Mesodermal cell (in vitro differentiated cells): ENCODE measurements around the gene PADI1.

Experiments
- H3K27ac ChIP-seq: 2 replicates; pipeline ENCODE4 v1.7.0; 2013; ENCODE audit warnings: mild to moderate bottlenecking, low read depth, low read length, moderate library complexity; ENCODE audit not compliant: severe bottlenecking
- H3K36me3 ChIP-seq: 2 replicates; pipeline ENCODE4 v1.7.1; 2013; ENCODE audit warnings: mild to moderate bottlenecking, low read length, moderate library complexity; ENCODE audit not compliant: control insufficient read depth, insufficient read depth
- H3K4me1 ChIP-seq: one replicate; pipeline ENCODE4 v1.7.1; 2013; ENCODE audit warnings: mild to moderate bottlenecking, low read length; ENCODE audit not compliant: insufficient read depth, control insufficient read depth, poor library complexity, severe bottlenecking
- H3K4me3 ChIP-seq: 2 replicates; pipeline ENCODE4 v1.7.0; 2013; ENCODE audit warnings: low read length, control low read depth, mild to moderate bottlenecking; ENCODE audit not compliant: insufficient read depth, poor library complexity, severe bottlenecking; ENCODE audit errors: extremely low read depth
- H3K9me3 ChIP-seq: 2 replicates; pipeline ENCODE4 v1.7.1; 2013; ENCODE audit warnings: mild to moderate bottlenecking, low read length, moderate library complexity; ENCODE audit not compliant: control insufficient read depth
- WGBS, 2 experiments: methylation state at CpG; one replicate each; pipeline ENCODE4 v1.1.5; 2013; ENCODE audit warnings: missing lambda C conversion rate in 2 of 2; ENCODE audit not compliant: insufficient coverage in 2 of 2; 5-methylcytosine and 5-hydroxymethylcytosine counted together

The PADI1 gene

GRCh38 chr1:17200246-17200645 is 4.7 kb upstream of the PADI1 start:
- 90% methylated on average over 3 of the region's 8 CpGs; no CpG with 5 or more reads in 1 of the 2 experiments for WGBS, 2 experiments
- Histone ChIP-seq H3K4me1 (peaks cover 27% of the 10 kb centered on the region), H3K27ac (peak overlapping the region; percentile 78), H3K4me3 (no peak overlapping the region), H3K36me3 (no peaks in the 10 kb centered on the region), H3K9me3 (no peaks in the 10 kb centered on the region)

DNA sequence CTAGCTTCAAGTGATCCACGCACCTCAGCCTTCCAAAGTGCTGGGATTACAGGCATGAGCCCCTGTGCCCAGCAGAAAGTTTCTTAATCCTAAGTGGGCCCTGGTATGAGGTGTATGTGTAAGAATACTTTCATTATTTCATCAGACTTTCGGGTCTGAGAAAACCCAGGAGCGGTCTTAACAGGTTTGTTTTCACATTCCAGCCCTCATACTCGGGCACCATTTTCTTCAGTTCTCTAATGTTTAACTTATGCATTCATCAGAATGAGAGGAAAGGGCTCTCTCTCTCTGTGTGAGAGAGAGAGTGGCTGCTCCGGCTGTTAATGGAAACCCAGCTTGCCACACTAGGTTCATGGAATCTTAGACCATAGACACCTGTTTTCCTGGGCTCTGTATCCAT is 4.2 kb upstream of the PADI1 start:
- no peaks in the 10 kb centered on the region for H3K9me3 ChIP-seq
- H3K4me1 ChIP-seq: peaks cover 27% of the 10 kb centered on the region
- H3K36me3 ChIP-seq: no peaks in the 10 kb centered on the region
- H3K27ac ChIP-seq: peak overlapping the region; percentile 78
- 83% methylated on average over 1 of the region's 5 CpGs; no CpG with 5 or more reads in 1 of the 2 experiments for WGBS, 2 experiments
- no peak overlapping the region for H3K4me3 ChIP-seq

DNA sequence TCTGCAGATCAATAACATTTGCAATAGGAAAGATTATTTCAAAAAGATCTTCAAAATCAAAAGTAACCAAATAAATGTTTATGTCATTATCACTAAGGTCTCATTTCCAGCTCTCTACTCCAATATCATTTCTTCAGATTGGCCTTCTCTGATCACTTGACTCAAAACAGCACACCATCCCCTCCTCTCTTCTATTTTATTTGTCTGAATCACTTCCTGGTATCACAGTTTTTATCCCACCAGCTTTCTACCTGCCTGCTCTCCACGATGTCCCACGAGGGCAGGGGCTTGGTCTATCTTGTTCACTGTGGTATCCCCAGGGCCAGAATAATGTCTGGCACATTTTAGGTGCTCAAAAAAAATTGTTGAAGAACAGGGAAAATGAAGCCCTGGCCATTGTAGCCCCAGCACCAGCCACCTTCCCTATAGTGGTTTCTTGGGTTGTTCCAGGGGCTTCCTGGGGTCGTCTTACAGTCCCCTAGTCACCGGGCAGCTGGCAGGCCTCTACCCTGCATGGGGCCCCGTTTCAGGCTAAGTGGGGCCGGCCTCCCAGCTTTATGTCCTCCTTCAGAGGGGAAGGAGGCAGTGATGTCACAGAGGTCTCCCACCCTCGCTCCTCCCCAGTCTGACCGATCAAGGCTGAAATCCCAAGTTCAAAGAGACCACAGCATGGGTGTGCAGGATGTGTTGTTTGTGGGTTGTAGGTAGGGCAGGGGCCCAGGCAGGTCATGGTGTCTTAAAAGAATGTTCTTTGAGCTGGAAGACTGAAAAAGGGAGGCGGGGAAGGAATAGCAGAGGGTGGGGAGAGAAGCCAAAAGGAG is 3.5 kb upstream of the PADI1 start:
- Histone ChIP-seq H3K4me1 (peaks cover 32% of the 10 kb centered on the region), H3K36me3 (no peaks in the 10 kb centered on the region), H3K27ac (no peak overlapping the region), H3K4me3 (no peak overlapping the region), H3K9me3 (no peaks in the 10 kb centered on the region)
- 63 to 79% methylated on average over 6 to 8 of the region's 9 CpGs for WGBS, 2 experiments

GRCh38 chr1:17205652-17206051 is 724 bp downstream of the PADI1 start:
- Histone ChIP-seq H3K4me1 (peaks cover 49% of the 10 kb centered on the region), H3K9me3 (no peaks in the 10 kb centered on the region), H3K27ac (no peak overlapping the region), H3K36me3 (no peaks in the 10 kb centered on the region), H3K4me3 (no peak overlapping the region)
- 92 to 100% methylated on average over 6 to 7 of the region's 7 CpGs for WGBS, 2 experiments

- no peak overlapping the region for H3K4me3 ChIP-seq
- H3K4me1 ChIP-seq: peaks cover 51% of the 10 kb centered on the region
- H3K27ac ChIP-seq: no peak overlapping the region
- 68 to 69% methylated on average over 3 to 4 of the region's 4 CpGs for WGBS, 2 experiments
- H3K36me3 ChIP-seq: no peaks in the 10 kb centered on the region
- H3K9me3 ChIP-seq: no peaks in the 10 kb centered on the region
Observed at GRCh38 chr1:17206196-17206595, 1.3 kb downstream of the PADI1 start.

DNA sequence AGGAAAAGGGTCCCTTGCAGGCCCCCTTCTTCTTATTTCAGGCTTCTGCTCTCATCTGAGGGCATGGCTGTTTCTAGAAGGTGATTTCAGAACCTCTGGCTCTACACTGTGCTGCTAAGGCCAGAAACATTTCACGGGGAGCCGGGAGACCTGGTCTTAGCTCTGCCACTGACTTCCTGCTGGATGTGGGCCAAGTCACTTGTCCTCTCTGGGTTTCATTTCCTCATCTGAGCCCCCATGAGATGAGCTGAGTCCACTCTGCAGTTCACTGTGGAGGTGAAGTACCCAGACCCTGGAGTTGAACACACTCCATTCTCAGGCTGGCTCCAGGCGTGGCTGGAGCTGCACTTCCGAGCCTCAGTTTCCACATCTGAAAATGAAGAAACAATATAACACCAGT is 2.1 kb downstream of the PADI1 start:
- 92 to 96% methylated on average over 2 to 3 of the region's 4 CpGs for WGBS, 2 experiments
- no peak overlapping the region for H3K27ac ChIP-seq
- H3K9me3 ChIP-seq: no peaks in the 10 kb centered on the region
- no peak overlapping the region for H3K4me3 ChIP-seq
- H3K36me3 ChIP-seq: no peaks in the 10 kb centered on the region
- peaks cover 47% of the 10 kb centered on the region for H3K4me1 ChIP-seq

- H3K4me1 ChIP-seq: peaks cover 52% of the 10 kb centered on the region
- no peaks in the 10 kb centered on the region for H3K36me3 ChIP-seq
- no peak overlapping the region for H3K4me3 ChIP-seq
- no peaks in the 10 kb centered on the region for H3K9me3 ChIP-seq
- H3K27ac ChIP-seq: no peak overlapping the region
- WGBS, 2 experiments: 74 to 90% methylated on average over 2 to 3 of the region's 5 CpGs
Observed at GRCh38 chr1:17207540-17207939, 2.6 kb downstream of the PADI1 start.

GRCh38 chr1:17207966-17208418 is 3.1 kb downstream of the PADI1 start:
- 75 to 100% methylated on average over 1 of the region's 2 CpGs for WGBS, 2 experiments
- H3K27ac ChIP-seq: no peak overlapping the region
- H3K36me3 ChIP-seq: no peaks in the 10 kb centered on the region
- no peak overlapping the region for H3K4me3 ChIP-seq
- H3K4me1 ChIP-seq: peaks cover 57% of the 10 kb centered on the region
- H3K9me3 ChIP-seq: no peaks in the 10 kb centered on the region

- 82 to 93% methylated on average over 1 to 2 of the region's 3 CpGs for WGBS, 2 experiments
- Histone ChIP-seq H3K4me3 (no peak overlapping the region), H3K36me3 (no peaks in the 10 kb centered on the region), H3K4me1 (peaks cover 62% of the 10 kb centered on the region), H3K9me3 (no peaks in the 10 kb centered on the region), H3K27ac (peak overlapping the region; percentile 62)
Observed at GRCh38 chr1:17208546-17208945, 3.6 kb downstream of the PADI1 start.

- Histone ChIP-seq H3K4me1 (peaks cover 66% of the 10 kb centered on the region), H3K27ac (peak overlapping the region; percentile 62), H3K4me3 (no peak overlapping the region), H3K36me3 (no peaks in the 10 kb centered on the region), H3K9me3 (no peaks in the 10 kb centered on the region)
- 56 to 78% methylated on average over 3 of the region's 5 CpGs for WGBS, 2 experiments
Observed at GRCh38 chr1:17209430-17209829, 4.5 kb downstream of the PADI1 start.

DNA sequence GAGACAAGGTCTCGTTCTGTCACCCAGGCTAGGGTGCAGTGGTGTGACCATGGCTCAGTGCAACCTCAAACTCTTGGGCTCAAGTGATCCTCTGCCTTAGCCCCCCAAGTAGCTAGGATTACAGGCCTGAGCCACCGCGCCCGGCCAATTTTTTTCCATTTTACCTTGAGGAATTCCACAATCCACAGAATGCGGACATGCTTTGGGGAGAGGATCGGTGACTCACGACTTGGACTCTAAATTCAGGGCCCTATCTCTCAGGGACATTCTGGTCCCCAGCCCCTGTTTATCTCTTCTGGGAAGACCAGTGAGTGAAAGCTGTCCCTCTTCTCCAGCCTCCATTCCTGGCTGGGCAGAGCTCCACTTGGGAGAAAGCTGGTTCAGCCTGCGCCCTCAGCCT is 5.2 kb downstream of the PADI1 start:
- H3K27ac ChIP-seq: no peak overlapping the region
- H3K9me3 ChIP-seq: no peaks in the 10 kb centered on the region
- no peaks in the 10 kb centered on the region for H3K36me3 ChIP-seq
- H3K4me1 ChIP-seq: peaks cover 66% of the 10 kb centered on the region
- no peak overlapping the region for H3K4me3 ChIP-seq
- WGBS, 2 experiments: 93 to 94% methylated on average over 4 to 8 of the region's 8 CpGs
